GM18511 (cell line): ENCODE results near the gene MIPOL1.
"Not testable (repeated sequence)": the region's sequence is repeated elsewhere in the genome, so short reads cannot be mapped to it uniquely, and the experiment has no call there.

Source experiments
- ATAC-seq: cut with Tn5 transposase; IDR thresholded peaks from one replicate; pipeline ENCODE4 v1.9.1; 2021; ENCODE audit warnings: mild to moderate bottlenecking, moderate library complexity; ENCODE audit not compliant: unreplicated experiment

MIPOL1 gene

GRCh38 chr14:37197421-37198272, at the start of gene MIPOL1:
MIPOL1 (plus strand) TSS chr14:37197937; CDS start chr14:37247889, 49,952 bp downstream.
- ATAC-seq = no peak

GRCh38 chr14:37150414-37150813, 47.3 kb upstream of the MIPOL1 start:
- no peak for ATAC-seq

- ATAC-seq = no peak
These were observed 44.7 kb upstream of the MIPOL1 start for GRCh38 chr14:37153005-37153404.

GRCh38 chr14:37153483-37153882, 44.3 kb upstream of the MIPOL1 start:
- ATAC-seq = no peak

- ATAC-seq = no peak
These were observed 39.8 kb upstream of the MIPOL1 start for GRCh38 chr14:37157987-37158386.

GRCh38 chr14:37162307-37162706, 35.4 kb upstream of the MIPOL1 start:
- ATAC-seq = not testable (repeated sequence)

- no peak for ATAC-seq
These were observed 31.9 kb upstream of the MIPOL1 start for GRCh38 chr14:37165794-37166193.

- no peak for ATAC-seq
These were observed 30.3 kb upstream of the MIPOL1 start for GRCh38 chr14:37167151-37168047.

- ATAC-seq = no peak
These were observed 29.0 kb upstream of the MIPOL1 start for GRCh38 chr14:37168721-37169120.

- no peak for ATAC-seq
These were observed 27.5 kb upstream of the MIPOL1 start for GRCh38 chr14:37170237-37170636.

- no peak for ATAC-seq
These were observed 26.7 kb upstream of the MIPOL1 start for GRCh38 chr14:37170993-37171392.

- no peak for ATAC-seq
These were observed 26.1 kb upstream of the MIPOL1 start for GRCh38 chr14:37171678-37172023.

GRCh38 chr14:37172024-37172869, 25.5 kb upstream of the MIPOL1 start, which contains the start of gene SLC25A21:
SLC25A21 (minus strand) TSS chr14:37172606.
- ATAC-seq = no peak

- no peak for ATAC-seq
These were observed 24.7 kb upstream of the MIPOL1 start for GRCh38 chr14:37172936-37173614.

- ATAC-seq = no peak
These were observed 17.7 kb upstream of the MIPOL1 start for GRCh38 chr14:37179896-37180502.

- not testable (repeated sequence) for ATAC-seq
These were observed 16.9 kb upstream of the MIPOL1 start for GRCh38 chr14:37180886-37181285.

GRCh38 chr14:37181441-37181840, 16.3 kb upstream of the MIPOL1 start:
- ATAC-seq = no peak

- ATAC-seq = not testable (repeated sequence)
These were observed 13.2 kb upstream of the MIPOL1 start for GRCh38 chr14:37184520-37184919.

GRCh38 chr14:37185670-37186069, 12.1 kb upstream of the MIPOL1 start:
- ATAC-seq = no peak

- no peak for ATAC-seq
These were observed 10.9 kb upstream of the MIPOL1 start for GRCh38 chr14:37186865-37187264.
